HG03432 (cell line): Measurements from ENCODE around the gene RMND5A.
"Not testable (repeated sequence)": the region's sequence is repeated elsewhere in the genome, so short reads cannot be mapped to it uniquely, and the experiment has no call there.

Experiments
- ATAC-seq: cut with Tn5 transposase; IDR thresholded peaks from one replicate; pipeline ENCODE4 v1.9.1; 2021; ENCODE audit warnings: mild to moderate bottlenecking, moderate library complexity; ENCODE audit not compliant: unreplicated experiment

Gene RMND5A

GRCh38 chr2:86708126-86708525, 12.0 kb upstream of the RMND5A start:
- ATAC-seq: not testable (repeated sequence)

- ATAC-seq: not testable (repeated sequence)
Measured at GRCh38 chr2:86714579-86715173, 5.4 kb upstream of the RMND5A start.

GRCh38 chr2:86719263-86719636, 841 bp upstream of the RMND5A start:
- ATAC-seq: peak; percentile 12

GRCh38 chr2:86720540-86721320, 639 bp downstream of the RMND5A start:
- peak; percentile 34 for ATAC-seq

- ATAC-seq: not testable (repeated sequence)
Measured at GRCh38 chr2:86725706-86726105, 5.6 kb downstream of the RMND5A start.

- not testable (repeated sequence) for ATAC-seq
Measured at GRCh38 chr2:86732040-86732525, 12.0 kb downstream of the RMND5A start.

GRCh38 chr2:86732837-86733236, 12.7 kb downstream of the RMND5A start:
- ATAC-seq: not testable (repeated sequence)

- ATAC-seq: not testable (repeated sequence)
Measured at GRCh38 chr2:86733528-86733927, 13.4 kb downstream of the RMND5A start.

GRCh38 chr2:86734896-86735295, 14.8 kb downstream of the RMND5A start:
- not testable (repeated sequence) for ATAC-seq

GRCh38 chr2:86739485-86739884, 19.4 kb downstream of the RMND5A start:
- not testable (repeated sequence) for ATAC-seq

- not testable (repeated sequence) for ATAC-seq
Measured at GRCh38 chr2:86739889-86740288, 19.8 kb downstream of the RMND5A start.

GRCh38 chr2:86741889-86742498, 21.9 kb downstream of the RMND5A start:
- ATAC-seq: not testable (repeated sequence)

- ATAC-seq: no peak
Measured at GRCh38 chr2:86744152-86744551, 24.1 kb downstream of the RMND5A start.

- ATAC-seq: no peak
Measured at GRCh38 chr2:86746939-86747338, 26.8 kb downstream of the RMND5A start.

GRCh38 chr2:86747711-86748639, 27.9 kb downstream of the RMND5A start:
- ATAC-seq: no peak

GRCh38 chr2:86750240-86750839, 30.2 kb downstream of the RMND5A start:
- no peak for ATAC-seq

- ATAC-seq: no peak
Measured at GRCh38 chr2:86751778-86752177, 31.7 kb downstream of the RMND5A start.

- no peak for ATAC-seq
Measured at GRCh38 chr2:86752934-86753333, 32.8 kb downstream of the RMND5A start.

- no peak for ATAC-seq
Measured at GRCh38 chr2:86753606-86754005, 33.5 kb downstream of the RMND5A start.

- ATAC-seq: no peak
Measured at GRCh38 chr2:86758405-86758804, 38.3 kb downstream of the RMND5A start.
